LoVo (cell line): ENCODE results near the gene SCT.

Experiments used
- DNase-seq: peaks from one replicate; pipeline ENCODE4 v3.0.0-alpha.2; 2016; ENCODE audit warnings: low spot score

Gene SCT

DNA sequence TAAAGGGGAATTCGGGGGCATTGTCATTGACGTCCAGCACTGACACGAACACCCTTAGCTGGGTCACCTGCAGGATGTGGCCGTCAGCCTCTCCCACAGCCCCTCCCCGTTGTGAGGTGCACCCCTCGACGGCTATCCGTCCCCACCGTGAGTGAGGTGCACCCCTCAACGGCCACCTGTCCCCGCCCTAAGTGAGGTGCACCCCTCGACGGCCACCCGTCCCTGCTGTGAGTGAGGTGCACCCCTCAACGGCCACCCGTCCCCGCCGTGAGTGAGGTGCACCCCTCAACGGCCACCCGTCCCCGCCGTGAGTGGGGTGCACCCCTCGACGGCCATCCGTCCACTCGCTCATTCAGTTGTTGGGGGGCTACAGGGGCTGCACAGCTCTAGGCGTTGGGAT, 5.1 kb downstream of the SCT start:
- DNase-seq = no peak

DNA sequence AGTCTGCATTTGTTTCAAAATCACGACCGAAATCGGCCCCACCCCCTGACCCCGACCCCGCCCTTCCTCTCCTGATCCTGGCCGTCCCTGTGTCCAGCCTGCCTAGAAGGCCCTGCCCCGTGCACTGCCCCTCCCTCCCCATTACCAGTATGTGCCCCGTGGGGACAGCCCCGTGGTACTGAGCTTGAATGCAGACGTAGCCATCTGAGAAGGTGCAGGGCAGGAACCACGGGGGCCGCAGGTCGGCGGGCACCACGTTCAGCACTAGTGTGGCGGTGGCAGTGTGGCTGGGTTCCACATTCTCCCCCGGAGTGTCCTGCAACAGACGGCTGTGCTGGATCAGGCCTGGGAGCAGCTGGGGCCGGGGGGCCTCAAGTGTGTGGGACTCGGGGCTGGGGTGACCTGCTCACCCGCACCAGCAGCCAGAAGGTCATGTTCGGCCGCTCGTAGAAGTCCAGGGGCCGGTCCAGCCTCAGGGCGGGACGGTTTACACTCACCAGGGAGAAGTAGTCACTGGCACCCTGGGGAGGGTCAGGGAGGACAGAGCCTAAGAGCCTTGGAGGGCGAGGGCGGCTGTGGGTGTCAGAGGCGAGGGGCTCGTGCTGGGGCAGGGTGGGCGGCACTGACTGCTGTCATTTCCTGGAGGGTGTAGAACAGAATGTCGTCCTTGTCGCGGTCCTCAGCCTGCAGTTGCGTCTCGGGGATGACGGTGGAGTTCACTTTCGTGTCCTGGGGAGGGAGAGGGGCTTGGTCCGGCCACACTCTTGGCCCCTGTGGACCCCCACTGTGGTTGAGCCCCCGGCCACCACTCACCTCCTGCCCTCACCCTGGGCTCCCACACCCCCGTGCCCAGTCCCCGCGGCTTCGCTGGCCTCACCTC, 5.8 kb downstream of the SCT start:
- no peak for DNase-seq

- DNase-seq = no peak
These were observed 6.8 kb downstream of the SCT start for GRCh38 chr11:620201-620600.

GRCh38 chr11:619628-620050, 7.3 kb downstream of the SCT start:
- no peak for DNase-seq

DNA sequence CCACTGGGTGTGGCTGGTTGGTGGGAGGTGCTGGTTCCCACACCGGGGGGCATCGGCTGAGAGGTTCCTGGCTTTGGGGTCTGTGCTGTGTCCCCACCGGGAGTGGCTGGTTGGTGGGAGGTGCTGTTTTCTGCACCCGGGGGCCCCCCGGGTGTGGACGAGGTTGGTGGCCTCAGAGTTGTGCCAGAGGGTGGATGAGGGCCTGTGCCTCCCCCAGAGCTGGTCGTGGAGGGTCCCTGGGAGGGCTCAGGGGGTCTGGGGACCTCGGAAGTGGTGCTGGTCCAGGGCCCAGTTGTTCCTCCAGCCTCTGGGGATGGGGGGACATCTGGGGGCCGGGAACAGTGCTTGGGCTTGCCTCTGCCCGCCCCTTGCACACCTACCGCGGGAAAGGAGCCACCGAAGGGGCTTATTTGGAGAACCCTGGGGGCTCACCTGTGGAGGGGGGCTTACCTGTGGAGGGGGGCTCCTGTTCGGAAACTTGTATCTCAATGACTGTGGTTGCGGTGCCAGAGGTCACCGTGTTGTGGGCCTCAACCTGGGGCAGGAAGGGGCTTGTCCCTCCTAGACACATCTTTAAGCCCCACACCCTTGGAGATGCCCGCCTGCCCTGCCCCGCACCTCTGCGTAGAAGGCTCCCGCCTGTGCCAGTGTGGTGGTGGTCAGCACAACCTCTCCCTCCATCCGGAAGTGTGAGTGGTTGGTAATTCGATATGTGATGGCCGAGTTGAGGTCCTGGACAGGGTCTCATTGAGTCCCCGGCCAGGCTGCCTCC, 7.9 kb downstream of the SCT start:
- no peak for DNase-seq

DNA sequence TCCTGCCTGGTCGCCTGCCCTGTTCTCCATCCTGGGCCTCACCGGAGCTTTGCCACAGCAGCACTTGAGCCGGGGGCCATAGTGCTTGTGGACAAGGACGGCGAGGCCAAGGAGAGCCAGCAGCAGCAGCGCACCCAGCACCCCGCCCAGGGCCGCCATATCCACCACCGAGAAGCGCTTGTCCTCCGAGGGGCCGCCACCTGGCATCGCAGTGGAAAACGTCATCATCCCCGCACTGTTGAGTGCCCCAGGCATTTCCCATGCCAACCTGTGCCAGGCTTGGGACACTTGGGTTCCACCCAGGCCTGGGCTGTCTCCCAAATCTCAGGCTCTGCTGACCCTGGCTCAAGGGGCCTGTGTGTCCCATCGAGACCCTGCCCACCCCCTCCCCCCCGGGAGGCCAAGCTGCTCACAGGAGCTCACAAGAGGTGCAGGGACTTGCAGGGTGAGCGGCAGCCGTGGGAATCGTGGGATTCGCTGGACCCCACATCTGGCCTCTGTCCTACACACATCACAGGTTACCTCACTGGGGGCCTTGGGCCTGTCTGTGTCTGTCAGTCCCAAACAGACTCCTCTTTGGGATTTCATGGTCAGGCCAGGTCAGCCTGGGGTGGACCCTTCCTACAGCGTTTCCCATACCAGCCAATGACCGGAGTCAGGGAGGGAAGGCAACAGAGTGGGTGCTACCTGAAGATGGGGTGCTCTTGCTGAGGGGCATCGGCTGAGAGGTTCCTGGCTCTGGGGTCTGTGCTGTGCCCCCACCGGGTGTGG, 8.9 kb downstream of the SCT start:
- DNase-seq = no peak

DNA sequence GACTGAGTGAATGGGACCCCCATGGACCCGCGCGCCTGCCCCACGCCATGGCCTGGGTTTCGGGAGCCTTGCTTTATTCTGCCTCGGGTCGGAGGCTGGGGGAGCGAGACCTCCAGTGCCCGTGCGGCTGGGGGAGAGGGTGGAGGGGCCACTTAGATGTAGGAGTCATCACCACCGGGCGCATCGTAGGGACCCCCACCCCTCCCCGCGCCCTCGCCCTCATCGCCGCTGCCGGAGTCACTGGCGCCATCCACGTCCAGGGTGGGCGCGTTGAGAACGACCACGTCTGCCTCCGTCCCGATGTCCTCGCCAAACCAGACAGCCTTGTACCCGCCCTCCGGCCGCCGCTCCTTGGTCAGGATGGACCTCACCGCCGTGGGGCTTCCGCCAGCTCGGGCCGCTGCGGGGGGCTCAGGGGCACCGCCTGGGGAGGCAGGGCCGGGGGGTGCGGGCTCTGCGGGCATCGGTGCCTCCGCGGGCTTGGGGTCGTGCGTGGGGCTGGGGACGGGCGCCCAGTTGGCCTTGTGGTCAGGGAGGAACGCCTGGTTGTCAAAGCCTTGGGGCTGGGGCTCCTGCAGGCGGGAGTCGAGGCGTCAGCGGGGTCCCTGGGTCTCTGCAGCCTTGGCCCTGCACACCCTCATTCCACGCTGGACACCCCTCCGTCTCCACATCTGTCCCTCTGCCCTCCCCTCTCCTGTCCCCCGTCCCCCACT, 9.6 kb downstream of the SCT start:
- no peak for DNase-seq

DNA sequence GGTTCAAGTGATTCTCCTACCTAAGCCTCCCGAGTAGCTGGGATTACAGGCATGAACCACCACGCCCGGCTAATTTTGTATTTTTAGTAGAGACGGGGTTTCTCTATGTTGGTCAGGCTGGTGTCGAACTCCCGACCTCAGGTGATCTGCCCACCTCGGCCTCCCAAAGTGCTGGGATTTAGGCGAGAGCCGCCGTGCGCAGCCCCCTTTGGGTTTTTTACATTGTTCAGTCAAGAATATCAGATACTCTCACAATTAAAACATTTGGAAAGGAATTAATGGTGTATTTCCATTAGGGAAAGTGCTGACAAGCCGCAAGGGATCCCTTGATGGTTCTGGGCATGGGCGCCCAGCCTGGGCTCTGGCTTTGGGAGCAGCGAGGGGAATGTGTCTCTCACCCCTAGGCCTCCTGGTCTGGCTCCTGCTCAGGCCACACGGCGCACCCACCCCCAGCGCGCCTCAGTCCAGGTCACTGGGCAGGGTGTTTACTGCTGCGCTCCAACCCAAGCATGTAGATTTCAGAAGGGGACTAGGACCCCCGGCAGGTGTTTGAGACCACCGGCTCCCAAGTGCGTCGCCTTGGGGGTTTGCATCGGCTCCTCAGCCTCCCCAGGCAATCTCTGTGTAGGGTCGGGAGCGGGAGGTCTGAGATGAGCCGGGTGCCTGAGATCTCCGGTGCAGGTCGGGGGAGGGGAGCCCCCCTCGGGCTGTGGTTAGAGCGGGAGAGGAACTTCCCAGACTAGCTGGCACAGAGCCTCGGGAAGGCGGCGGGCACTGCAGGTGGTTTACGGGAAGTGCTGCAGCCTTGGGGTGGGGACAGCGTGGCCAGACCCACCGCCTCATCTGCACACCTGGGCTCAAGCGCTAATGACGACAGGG, 10.4 kb downstream of the SCT start:
- DNase-seq = no peak

GRCh38 chr11:615504-616319, 11.3 kb downstream of the SCT start, which contains the start of gene IRF7:
TSS of gene IRF7 (minus strand) at chr11:615950. CDS start at chr11:615364, 586 bp downstream.
- peak; percentile 83 for DNase-seq

DNA sequence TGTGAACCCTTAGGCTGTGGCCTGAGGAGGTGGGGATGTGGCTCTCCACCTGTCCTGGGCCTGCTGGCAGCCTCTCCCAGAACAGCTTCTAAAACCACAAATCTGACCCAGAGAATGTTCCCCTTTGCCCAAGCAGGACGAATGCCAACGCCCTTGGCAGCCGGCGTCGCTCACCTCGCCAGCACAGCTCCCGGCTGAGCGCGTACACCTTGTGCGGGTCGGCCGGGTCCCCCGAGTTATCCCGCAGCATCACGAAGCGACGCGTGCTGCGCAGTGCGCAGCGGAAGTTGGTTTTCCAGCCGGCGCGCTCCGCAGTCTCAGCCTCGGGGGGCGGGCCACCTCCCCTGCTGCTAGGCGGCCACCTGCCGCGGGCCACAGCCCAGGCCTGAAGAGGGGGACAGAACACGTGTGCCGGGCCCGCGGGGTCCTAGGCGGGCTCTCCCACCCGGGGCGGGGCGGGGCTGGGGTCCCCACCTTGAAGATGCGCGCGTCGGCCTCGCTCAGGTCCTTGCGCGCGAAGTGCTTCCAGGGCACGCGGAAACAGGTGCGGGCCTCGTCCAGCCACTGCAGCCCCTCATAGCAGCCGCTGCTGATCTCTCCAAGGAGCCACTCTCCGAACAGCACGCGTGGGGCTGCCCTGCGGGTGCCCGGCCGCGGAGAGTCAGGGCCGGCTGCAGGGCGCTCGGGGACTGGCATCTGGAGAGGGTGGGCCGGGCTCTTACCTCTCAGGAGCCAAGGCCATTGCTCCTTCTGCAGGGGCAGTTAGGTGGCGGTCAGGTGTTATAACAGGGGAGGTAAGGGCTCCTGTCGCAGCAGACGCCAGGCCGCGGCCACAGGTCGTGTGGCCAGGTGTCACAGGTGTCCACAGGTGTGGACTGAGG, 12.1 kb downstream of the SCT start:
- DNase-seq = peak; percentile 11

- no peak for DNase-seq
These were observed 12.9 kb downstream of the SCT start for GRCh38 chr11:614021-614622.

- peak; percentile 11 for DNase-seq
These were observed 13.5 kb downstream of the SCT start for GRCh38 chr11:613369-613968.

- DNase-seq = no peak
These were observed 14.1 kb downstream of the SCT start for GRCh38 chr11:612961-613300.

- no peak for DNase-seq
These were observed 14.6 kb downstream of the SCT start for GRCh38 chr11:612201-612960.

- DNase-seq = no peak
These were observed 15.7 kb downstream of the SCT start for GRCh38 chr11:611001-611996.
